Measurements from ENCODE around the gene PRSS27.

DNA sequence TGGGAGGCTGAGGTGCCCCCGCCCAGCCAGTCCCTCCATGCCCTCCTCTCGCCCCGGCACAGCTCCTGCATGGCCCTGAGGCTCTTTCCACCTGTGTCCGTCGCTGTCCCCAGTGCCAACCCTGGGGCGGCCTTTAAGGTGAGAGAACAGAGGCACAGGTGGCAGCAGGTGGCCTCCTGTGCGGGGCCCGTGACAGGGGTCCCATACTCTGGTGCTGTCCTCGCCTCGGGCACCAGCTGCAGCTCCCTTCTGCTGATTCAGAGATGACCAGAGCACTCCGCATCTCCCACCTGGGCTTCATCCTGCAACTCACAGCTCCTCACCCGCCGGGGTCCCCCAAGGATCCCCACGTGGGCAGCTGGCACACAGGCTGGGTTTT lies 8.0 kb downstream of the PRSS27 start:
- TF ChIP-seq, protein P1, sequence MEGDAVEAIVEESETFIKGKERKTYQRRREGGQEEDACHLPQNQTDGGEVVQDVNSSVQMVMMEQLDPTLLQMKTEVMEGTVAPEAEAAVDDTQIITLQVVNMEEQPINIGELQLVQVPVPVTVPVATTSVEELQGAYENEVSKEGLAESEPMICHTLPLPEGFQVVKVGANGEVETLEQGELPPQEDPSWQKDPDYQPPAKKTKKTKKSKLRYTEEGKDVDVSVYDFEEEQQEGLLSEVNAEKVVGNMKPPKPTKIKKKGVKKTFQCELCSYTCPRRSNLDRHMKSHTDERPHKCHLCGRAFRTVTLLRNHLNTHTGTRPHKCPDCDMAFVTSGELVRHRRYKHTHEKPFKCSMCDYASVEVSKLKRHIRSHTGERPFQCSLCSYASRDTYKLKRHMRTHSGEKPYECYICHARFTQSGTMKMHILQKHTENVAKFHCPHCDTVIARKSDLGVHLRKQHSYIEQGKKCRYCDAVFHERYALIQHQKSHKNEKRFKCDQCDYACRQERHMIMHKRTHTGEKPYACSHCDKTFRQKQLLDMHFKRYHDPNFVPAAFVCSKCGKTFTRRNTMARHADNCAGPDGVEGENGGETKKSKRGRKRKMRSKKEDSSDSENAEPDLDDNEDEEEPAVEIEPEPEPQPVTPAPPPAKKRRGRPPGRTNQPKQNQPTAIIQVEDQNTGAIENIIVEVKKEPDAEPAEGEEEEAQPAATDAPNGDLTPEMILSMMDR (IDR thresholded peaks at IDR 0.05), result no peak
- no peak for TF ChIP-seq ZFX (IDR thresholded peaks at IDR 0.05; ENCODE audit: borderline replicate concordance)

Data from 22Rv1 (cell line).